IPS-18c (cell line): ENCODE results near the gene DNAH17.

ENCODE experiments used
- H3K4me3 ChIP-seq: 2 replicates; pipeline ENCODE4 v1.7.0; 2013; ENCODE audit warnings: low read depth, mild to moderate bottlenecking, low read length, moderate library complexity; ENCODE audit not compliant: insufficient read depth
- H3K9me3 ChIP-seq: one replicate; pipeline ENCODE4 v1.6.1; 2013; ENCODE audit warnings: mild to moderate bottlenecking, low read length, moderate library complexity; ENCODE audit not compliant: control insufficient read depth, insufficient read depth

The DNAH17 gene

GRCh38 chr17:78577296-78577695, at the start of gene DNAH17:
DNAH17 (minus strand) TSS chr17:78577396; CDS start chr17:78575057, 2,339 bp downstream.
- H3K9me3 ChIP-seq: peaks cover 2% of the 10 kb centered on the region

GRCh38 chr17:78624324-78625151, 47.3 kb upstream of the DNAH17 start:
- Histone ChIP-seq H3K9me3 (no peaks in the 10 kb centered on the region), H3K4me3 (no peak overlapping the region)

More at GRCh38 chr17:78577296-78577695, at the start of gene DNAH17:
- H3K4me3 ChIP-seq: no peak within 1 kb of the TSS

- Histone ChIP-seq H3K4me3 (no peak overlapping the region), H3K9me3 (no peaks in the 10 kb centered on the region)
These were observed 46.3 kb upstream of the DNAH17 start for GRCh38 chr17:78623541-78623940.

- Histone ChIP-seq H3K9me3 (no peaks in the 10 kb centered on the region), H3K4me3 (no peak overlapping the region)
These were observed 45.5 kb upstream of the DNAH17 start for GRCh38 chr17:78622491-78623265.

- H3K9me3 ChIP-seq: no peaks in the 10 kb centered on the region
These were observed 44.7 kb upstream of the DNAH17 start for GRCh38 chr17:78621720-78622490.

GRCh38 chr17:78620099-78620498, 42.9 kb upstream of the DNAH17 start:
- no peaks in the 10 kb centered on the region for H3K9me3 ChIP-seq
- no peak overlapping the region for H3K4me3 ChIP-seq

More at GRCh38 chr17:78621720-78622490, 44.7 kb upstream of the DNAH17 start:
- no peak overlapping the region for H3K4me3 ChIP-seq

GRCh38 chr17:78619334-78619733, 42.1 kb upstream of the DNAH17 start:
- Histone ChIP-seq H3K4me3 (no peak overlapping the region), H3K9me3 (no peaks in the 10 kb centered on the region)

GRCh38 chr17:78618264-78619066, 41.3 kb upstream of the DNAH17 start:
- Histone ChIP-seq H3K9me3 (no peaks in the 10 kb centered on the region), H3K4me3 (no peak overlapping the region)

- Histone ChIP-seq H3K4me3 (no peak overlapping the region), H3K9me3 (no peaks in the 10 kb centered on the region)
These were observed 40.4 kb upstream of the DNAH17 start for GRCh38 chr17:78617511-78618061.

- no peaks in the 10 kb centered on the region for H3K9me3 ChIP-seq
- no peak overlapping the region for H3K4me3 ChIP-seq
These were observed 39.8 kb upstream of the DNAH17 start for GRCh38 chr17:78616946-78617345.

GRCh38 chr17:78615631-78616030, 38.4 kb upstream of the DNAH17 start:
- Histone ChIP-seq H3K4me3 (no peak overlapping the region), H3K9me3 (no peaks in the 10 kb centered on the region)

GRCh38 chr17:78613416-78613815, 36.2 kb upstream of the DNAH17 start:
- Histone ChIP-seq H3K4me3 (no peak overlapping the region), H3K9me3 (peaks cover 3% of the 10 kb centered on the region)

- Histone ChIP-seq H3K9me3 (peaks cover 3% of the 10 kb centered on the region), H3K4me3 (no peak overlapping the region)
These were observed 34.4 kb upstream of the DNAH17 start for GRCh38 chr17:78611607-78612006.

GRCh38 chr17:78610951-78611511, 33.8 kb upstream of the DNAH17 start:
- no peak overlapping the region for H3K4me3 ChIP-seq

GRCh38 chr17:78609191-78609641, 32.0 kb upstream of the DNAH17 start:
- Histone ChIP-seq H3K9me3 (peaks cover 6% of the 10 kb centered on the region), H3K4me3 (no peak overlapping the region)

More at GRCh38 chr17:78610951-78611511, 33.8 kb upstream of the DNAH17 start:
- H3K9me3 ChIP-seq: peaks cover 3% of the 10 kb centered on the region

GRCh38 chr17:78608804-78609186, 31.6 kb upstream of the DNAH17 start:
- Histone ChIP-seq H3K4me3 (no peak overlapping the region), H3K9me3 (peaks cover 7% of the 10 kb centered on the region)
